Kidney (tissue), 14 donors: ENCODE measurements around the gene SH3BGRL2. TPM values are rescaled to one million over a fixed set of nuclear protein-coding genes. Genes with fewer than 3 reads are reported as not detected.
"Not testable (repeated sequence)": the region's sequence is repeated elsewhere in the genome, so short reads cannot be mapped to it uniquely, and the experiment has no call there.

Experiments
- DNase-seq, 5 donors: peaks; one replicate each; pipeline ENCODE4 v3.0.0-alpha.2; 2013 to 2020
- FAIRE-seq: peaks from 2 replicates; lab custom pipeline; 2012; peaks lifted over from hg19 to GRCh38; lab: Jason Lieb, UNC
- H3K27ac ChIP-seq, 2 donors: one replicate each; pipeline ENCODE4 v1.7.0; 2013; ENCODE audit warnings: low read depth in 2 of 2, low read length in 2 of 2, inconsistent platforms in 1 of 2
- H3K27me3 ChIP-seq: one replicate; pipeline ENCODE4 v1.7.1; 2013; ENCODE audit warnings: low read length, inconsistent platforms; ENCODE audit not compliant: control insufficient read depth, insufficient read depth
- H3K36me3 ChIP-seq, 3 donors: one replicate each; pipeline versions ENCODE4 v1.7.0 to v1.7.1; 2013; ENCODE audit warnings: low read length in 3 of 3, control low read depth in 1 of 3, inconsistent platforms in 1 of 3; ENCODE audit not compliant: insufficient read depth in 3 of 3, control insufficient read depth in 2 of 3
- H3K4me1 ChIP-seq, 3 donors: one replicate each; pipeline versions ENCODE4 v1.7.0 to v1.7.1; 2013; ENCODE audit warnings: low read length in 3 of 3, inconsistent platforms in 1 of 3, low read depth in 1 of 3; ENCODE audit not compliant: control insufficient read depth in 2 of 3, insufficient read depth in 2 of 3
- H3K4me3 ChIP-seq, 3 donors: one replicate each; pipeline versions ENCODE4 v1.7.0 to v1.8.1; 2013; ENCODE audit warnings: low read length in 3 of 3, control low read depth in 1 of 3, inconsistent platforms in 1 of 3
- H3K9ac ChIP-seq, 3 donors: one replicate each; pipeline versions ENCODE4 v1.7.0 to v1.7.1; 2013; ENCODE audit warnings: low read length in 3 of 3, control low read depth in 1 of 3, inconsistent platforms in 1 of 3
- H3K9me3 ChIP-seq, 3 donors: one replicate each; pipeline versions ENCODE4 v1.7.0 to v1.7.1; 2013; ENCODE audit warnings: low read length in 3 of 3, control low read depth in 1 of 3, inconsistent platforms in 1 of 3; ENCODE audit not compliant: control insufficient read depth in 2 of 3, insufficient read depth in 1 of 3
- intact Hi-C: fragments of 100-400 bp; cut with DNase I; formaldehyde crosslinking; loops from one replicate; pipeline ENCODE4 v1.11.1; 2022
- polyA plus RNA-seq: library from polyadenylated mRNA; stranded (reverse); fragments of 350-450 nt; fragmentation: Illumina TruSeq; extraction: RNeasy Lipid Tissue Mini Kit (QIAGEN cat#74804); gene quantifications from one replicate; pipeline ENCODE4 v1.2.3, GENCODE V29; 2014; ENCODE audit warnings: low read depth, low replicate concordance; ENCODE audit not compliant: insufficient read depth
- total RNA-seq: library from RNA; stranded (reverse); fragmentation: NEBNext Ultra II Directional; extraction: Animal tissue kit (Norgen Biotek cat#: 25700); gene quantifications from one replicate; pipeline ENCODE4 v1.2.1, GENCODE V29; 2021
- TF ChIP-seq, protein P1 (sequence below): IDR thresholded peaks from 3 replicates; pipeline ENCODE4 v1.5.1; 2012; ENCODE audit warnings: mild to moderate bottlenecking, moderate library complexity, borderline replicate concordance; ENCODE audit not compliant: insufficient read depth; ENCODE audit errors: extremely low read depth
- donor health status: control.
- donor health status: control.
- donor health status: control.
- donor health status: control.
- donor health status: control.
- donor health status: DM: yes; HTN: yes; CAD: no.
- donor health status: Normal renal cell carcinoma (clear cell type).

SH3BGRL2 gene
- total and polyA plus RNA-seq, 2 donors from 2014 or later: 14.6 to 18.6 TPM

DNA sequence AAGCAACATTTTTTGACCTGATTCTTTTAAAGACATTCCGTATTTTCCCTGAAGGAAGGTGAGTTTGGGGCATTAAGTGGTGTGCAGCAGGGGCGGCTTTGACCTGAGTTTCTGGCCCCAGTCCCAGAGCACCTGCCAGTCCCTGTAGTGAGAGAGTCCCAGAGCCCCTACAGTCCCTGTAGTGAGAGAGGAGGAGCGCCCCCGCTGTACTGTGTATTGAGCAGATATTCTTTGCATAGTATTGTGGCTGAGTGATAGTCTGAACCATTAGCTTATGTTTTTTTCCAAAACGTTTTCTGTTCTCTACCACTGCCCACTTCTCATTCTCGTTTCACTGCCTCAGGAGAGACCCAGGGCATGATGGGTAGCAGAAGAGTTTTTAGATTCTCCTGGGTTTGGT is 17.2 kb upstream of the SH3BGRL2 start:
- H3K4me1 ChIP-seq: no peaks in the 10 kb centered on the region
- no peaks in the 10 kb centered on the region for H3K27me3 ChIP-seq
- FAIRE-seq: no peak
- H3K36me3 ChIP-seq: no peaks in the 10 kb centered on the region
- no peak for DNase-seq
- no peaks in the 10 kb centered on the region for H3K9me3 ChIP-seq
- intact Hi-C loops: no loop called here
- no peak overlapping the region for H3K4me3 ChIP-seq
- H3K27ac ChIP-seq: no peak overlapping the region
- TF ChIP-seq, protein P1, sequence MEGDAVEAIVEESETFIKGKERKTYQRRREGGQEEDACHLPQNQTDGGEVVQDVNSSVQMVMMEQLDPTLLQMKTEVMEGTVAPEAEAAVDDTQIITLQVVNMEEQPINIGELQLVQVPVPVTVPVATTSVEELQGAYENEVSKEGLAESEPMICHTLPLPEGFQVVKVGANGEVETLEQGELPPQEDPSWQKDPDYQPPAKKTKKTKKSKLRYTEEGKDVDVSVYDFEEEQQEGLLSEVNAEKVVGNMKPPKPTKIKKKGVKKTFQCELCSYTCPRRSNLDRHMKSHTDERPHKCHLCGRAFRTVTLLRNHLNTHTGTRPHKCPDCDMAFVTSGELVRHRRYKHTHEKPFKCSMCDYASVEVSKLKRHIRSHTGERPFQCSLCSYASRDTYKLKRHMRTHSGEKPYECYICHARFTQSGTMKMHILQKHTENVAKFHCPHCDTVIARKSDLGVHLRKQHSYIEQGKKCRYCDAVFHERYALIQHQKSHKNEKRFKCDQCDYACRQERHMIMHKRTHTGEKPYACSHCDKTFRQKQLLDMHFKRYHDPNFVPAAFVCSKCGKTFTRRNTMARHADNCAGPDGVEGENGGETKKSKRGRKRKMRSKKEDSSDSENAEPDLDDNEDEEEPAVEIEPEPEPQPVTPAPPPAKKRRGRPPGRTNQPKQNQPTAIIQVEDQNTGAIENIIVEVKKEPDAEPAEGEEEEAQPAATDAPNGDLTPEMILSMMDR: no peak
- no peak overlapping the region for H3K9ac ChIP-seq

DNA sequence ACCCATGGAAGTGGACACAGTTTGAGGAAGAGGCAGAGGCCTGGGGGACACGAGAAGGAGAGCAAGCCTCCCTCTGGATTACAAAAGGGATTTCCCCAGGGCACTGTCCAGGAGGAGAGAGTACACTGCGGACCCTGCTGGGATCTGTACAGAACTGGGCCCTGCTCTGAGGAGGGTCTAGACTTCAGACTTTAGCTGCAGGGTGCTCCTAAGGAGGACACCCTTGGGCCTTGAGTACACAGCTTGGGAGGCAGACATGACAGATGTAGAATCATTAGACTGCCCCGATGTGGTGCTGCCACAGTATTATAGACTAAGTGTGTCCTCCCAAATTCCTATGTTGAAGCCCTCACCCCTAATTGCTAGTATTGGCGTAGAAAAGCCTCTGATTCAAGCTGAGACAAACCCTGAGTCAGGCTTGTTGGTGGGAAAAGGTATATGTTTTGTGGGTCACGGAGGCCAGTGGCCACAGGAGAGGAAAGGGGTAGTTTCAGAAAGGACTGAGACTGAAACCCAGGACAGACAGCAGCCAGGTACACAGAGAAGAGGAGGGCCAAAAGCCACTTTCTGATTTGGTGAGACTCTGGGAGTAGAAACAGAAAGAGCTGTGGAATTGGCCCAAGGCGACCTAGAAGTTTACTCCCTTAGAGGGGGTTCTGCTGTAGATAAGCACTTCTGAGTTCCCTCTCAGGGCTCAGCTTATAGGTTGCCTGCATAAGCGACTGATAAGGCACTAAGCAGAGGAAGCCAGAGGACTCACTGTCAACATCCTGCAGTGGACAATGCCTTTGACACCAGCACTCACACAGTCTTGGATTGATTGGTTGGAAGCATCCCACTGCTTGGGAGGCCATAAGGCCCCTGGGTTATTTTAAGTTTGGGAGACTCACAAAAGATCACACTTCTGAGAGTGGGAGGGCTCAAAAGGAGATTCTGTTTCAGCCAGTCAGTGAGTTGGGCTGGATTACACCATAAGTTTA is 16.5 kb upstream of the SH3BGRL2 start:
- DNase-seq (peak in 2 of 5 donors; percentile 33 to 42), FAIRE-seq (no peak)
- TF ChIP-seq, protein P1: no peak
- Histone ChIP-seq H3K27ac (no peak overlapping the region), H3K36me3 (no peaks in the 10 kb centered on the region), H3K9me3 (no peaks in the 10 kb centered on the region), H3K9ac (no peak overlapping the region), H3K4me1 (no peaks in the 10 kb centered on the region), H3K4me3 (no peak overlapping the region), H3K27me3 (no peaks in the 10 kb centered on the region)
- intact Hi-C loops: no loop called here

DNA sequence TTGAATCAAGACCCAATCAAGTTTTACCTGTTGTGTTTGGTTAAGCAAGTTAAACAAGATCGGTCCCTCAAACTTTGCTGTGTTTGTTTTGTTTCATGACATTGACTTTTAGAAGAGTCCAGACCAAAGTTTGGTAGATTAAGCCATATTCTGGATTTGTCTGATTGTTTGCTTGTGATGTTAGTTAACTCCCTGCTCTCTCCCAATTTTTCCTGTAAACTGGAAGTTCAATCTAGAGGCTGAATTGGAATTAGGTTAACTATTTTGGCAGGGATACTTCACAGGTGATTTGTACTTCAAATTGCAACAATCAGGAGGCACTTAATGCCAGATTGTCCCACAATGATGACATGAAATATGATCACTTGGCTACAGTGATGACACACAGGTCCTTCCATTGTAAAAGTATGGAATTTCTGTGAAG is 13.6 kb upstream of the SH3BGRL2 start:
- Histone ChIP-seq H3K9ac (no peak overlapping the region), H3K27me3 (no peaks in the 10 kb centered on the region), H3K4me1 (peaks cover 0 to 4% (median 0%) of the 10 kb centered on the region in 3 donors), H3K27ac (no peak overlapping the region), H3K36me3 (no peaks in the 10 kb centered on the region), H3K9me3 (no peaks in the 10 kb centered on the region), H3K4me3 (no peak overlapping the region)
- FAIRE-seq (no peak), DNase-seq (no peak)
- intact Hi-C loops: no loop called here
- TF ChIP-seq, protein P1: no peak

DNA sequence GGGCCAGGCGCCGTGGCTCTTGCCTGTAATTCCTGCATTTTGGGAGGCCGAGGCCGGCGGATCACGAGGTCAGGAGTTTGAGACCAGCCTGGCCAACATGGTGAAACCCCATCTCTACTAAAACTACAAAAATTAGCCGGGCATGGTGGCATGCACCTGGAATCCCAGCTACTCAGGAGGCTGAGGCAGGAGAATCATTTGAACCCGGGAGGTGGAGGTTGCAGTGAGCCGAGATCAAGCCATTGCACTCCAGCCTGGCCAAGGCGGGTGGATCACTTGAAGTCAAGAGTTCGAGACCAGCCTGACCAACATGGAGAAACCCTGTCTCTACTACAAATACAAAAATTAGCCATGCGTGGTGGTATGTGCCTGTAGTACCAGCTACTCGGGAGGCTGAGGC is 12.7 kb upstream of the SH3BGRL2 start:
- DNase-seq, H3K27me3 ChIP-seq, H3K9ac ChIP-seq, intact Hi-C loops, FAIRE-seq, H3K9me3 ChIP-seq, H3K27ac ChIP-seq, H3K4me1 ChIP-seq, H3K4me3 ChIP-seq, H3K36me3 ChIP-seq: not testable (repeated sequence)
